HepG2 (cell line): ENCODE measurements around the gene RTN1. TPM values are rescaled to one million over a fixed set of nuclear protein-coding genes. Genes with fewer than 3 reads are reported as not detected.

Experiments used
- ATAC-seq: fragments of 200-7000 bp; cut with Tn5 transposase; 3 replicates; pipeline ENCODE4 v1.9.1; 2020; ENCODE audit warnings: mild to moderate bottlenecking, moderate library complexity
- BruUV-seq: library from RNA; stranded (reverse); fragments of 400-500 nt; replicated peaks from 2 replicates; lab custom pipeline; 2021; lab: Mats Ljungman, UMichigan
- CTCF ChIA-PET: fragments of 300-600 bp; formaldehyde crosslinking; extraction: SDS; loops from one replicate; lab custom pipeline; 2021; ENCODE audit warnings: low total read pairs, inconsistent platforms, low intra/inter-chr PET ratio; lab: Yijun Ruan, JAX
- POLR2A ChIA-PET: fragments of 350-600 bp; sonication (Branson Sonifier 250); formaldehyde crosslinking; loops from one replicate; lab custom pipeline; 2020; ENCODE audit warnings: antibody characterized with exemption, inconsistent platforms; lab: Yijun Ruan, JAX
- DNase-seq: peaks from one replicate; pipeline ENCODE4 v3.0.0-alpha.2; 2015; ENCODE audit warnings: low spot score
- FAIRE-seq: peaks from 3 replicates; lab custom pipeline; 2011; peaks lifted over from hg19 to GRCh38; lab: Jason Lieb, UNC
- H2AFZ ChIP-seq: one replicate; pipeline ENCODE4 v1.6.1; 2011; ENCODE audit warnings: low read length, inconsistent platforms
- H3K27ac ChIP-seq: fragments of 300-600 bp; 3 replicates; pipeline ENCODE4 v1.8.0; 2011; ENCODE audit warnings: mixed run types, mild to moderate bottlenecking, mixed read lengths, low read length, inconsistent platforms; ENCODE audit not compliant: insufficient read depth; ENCODE audit errors: extremely low read length
- H3K27me3 ChIP-seq, 2 experiments: fragments of 200-600 bp in 1 of 2; 2 replicates in 1 of 2; 3 replicates in 1 of 2; pipeline versions ENCODE4 v1.6.0 to v1.8.0; 2011; ENCODE audit warnings: low read length in 2 of 2, mild to moderate bottlenecking in 2 of 2, moderate library complexity in 2 of 2, inconsistent platforms in 1 of 2; ENCODE audit not compliant: insufficient read depth in 2 of 2, control insufficient read depth in 1 of 2
- H3K36me3 ChIP-seq, 2 experiments: fragments of 200-600 bp in 1 of 2; replicated peaks in 1 of 2; 2 replicates in 1 of 2; 3 replicates in 1 of 2; pipeline versions ENCODE4 v1.5.1 to v1.8.0; 2011; ENCODE audit warnings: low read length in 2 of 2, inconsistent platforms in 1 of 2; ENCODE audit not compliant: insufficient read depth in 2 of 2, control insufficient read depth in 1 of 2
- H3K4me1 ChIP-seq: 2 replicates; pipeline ENCODE4 v1.5.1; 2012; ENCODE audit warnings: low read length, inconsistent platforms; ENCODE audit not compliant: insufficient read depth
- H3K4me2 ChIP-seq: 2 replicates; pipeline ENCODE4 v1.6.0; 2011; ENCODE audit warnings: low read depth, low read length, inconsistent platforms
- H3K4me3 ChIP-seq, 3 experiments: fragments of 200-600 bp in 1 of 3; sonication (generic), shearing (Covaris generic) in 1 of 3; replicated peaks in 1 of 3; 2 replicates each; pipeline ENCODE4 v1.5.1; 2011 to 2016; ENCODE audit warnings: low read length in 3 of 3, inconsistent platforms in 2 of 3, low read depth in 2 of 3, mild to moderate bottlenecking in 2 of 3, control low read depth in 1 of 3, mixed read lengths in 1 of 3; ENCODE audit not compliant: insufficient read depth in 1 of 3
- H3K79me2 ChIP-seq: one replicate; pipeline ENCODE4 v1.6.1; 2011; ENCODE audit warnings: low read length, inconsistent platforms; ENCODE audit not compliant: insufficient read depth
- H3K9ac ChIP-seq: 2 replicates; pipeline ENCODE4 v1.6.0; 2011; ENCODE audit warnings: mild to moderate bottlenecking, low read depth, low read length, inconsistent platforms; ENCODE audit not compliant: insufficient read depth
- H3K9me3 ChIP-seq: 2 replicates; pipeline ENCODE4 v1.5.1; 2012; ENCODE audit warnings: mild to moderate bottlenecking, low read length
- H4K20me1 ChIP-seq: 2 replicates; pipeline ENCODE4 v1.6.0; 2011; ENCODE audit warnings: inconsistent platforms, mild to moderate bottlenecking, low read length, moderate library complexity; ENCODE audit not compliant: insufficient read depth
- CC2D1A ChIP-seq: sonication (generic); formaldehyde crosslinking; IDR thresholded peaks from 2 replicates; pipeline ENCODE4 v1.8.1; 2023; ENCODE audit warnings: mild to moderate bottlenecking, missing genetic modification reagents
- CENPT ChIP-seq: sonication (generic); formaldehyde crosslinking; IDR thresholded peaks from 2 replicates; pipeline ENCODE4 v1.8.0; 2022; ENCODE audit warnings: low read depth, mild to moderate bottlenecking, moderate library complexity, missing genetic modification reagents
- KIAA2018 ChIP-seq: sonication (generic); formaldehyde crosslinking; IDR thresholded peaks from 2 replicates; pipeline ENCODE4 v1.5.0; 2020; ENCODE audit warnings: mild to moderate bottlenecking, missing genetic modification reagents, borderline replicate concordance
- LCORL ChIP-seq, 2 experiments: fragments of 450-650 bp in 1 of 2; sonication (generic) in 1 of 2; formaldehyde crosslinking in 1 of 2; IDR thresholded peaks; 2 replicates each; pipeline versions ENCODE4 v1.5.0 to v1.6.1; 2017 to 2020; ENCODE audit warnings: antibody characterized with exemption in 1 of 2, missing genetic modification reagents in 1 of 2
- MZF1 ChIP-seq: sonication (generic); formaldehyde crosslinking; IDR thresholded peaks from 2 replicates; pipeline ENCODE4 v1.8.1; 2023; ENCODE audit warnings: mild to moderate bottlenecking, missing genetic modification reagents, borderline replicate concordance
- PAWR ChIP-seq: sonication (generic); formaldehyde crosslinking; IDR thresholded peaks from 2 replicates; pipeline ENCODE4 v1.4.0; 2020; ENCODE audit warnings: missing genetic modification reagents, mild to moderate bottlenecking, borderline replicate concordance
- SIX1 ChIP-seq: sonication (generic); formaldehyde crosslinking; IDR thresholded peaks from 2 replicates; pipeline ENCODE4 v1.4.0; 2020; ENCODE audit warnings: missing genetic modification reagents, borderline replicate concordance
- ZNF350 ChIP-seq: sonication (generic); formaldehyde crosslinking; IDR thresholded peaks from 2 replicates; pipeline ENCODE4 v1.4.0; 2020; ENCODE audit warnings: mild to moderate bottlenecking, low read depth, missing genetic modification reagents, borderline replicate concordance
- ZNF589 ChIP-seq: sonication (generic); formaldehyde crosslinking; conservative IDR thresholded peaks from 2 replicates; pipeline ENCODE4 v1.8.0; 2022; ENCODE audit warnings: mild to moderate bottlenecking, moderate library complexity, missing genetic modification reagents
- ZNF784 ChIP-seq: sonication (generic); formaldehyde crosslinking; IDR thresholded peaks from 2 replicates; pipeline ENCODE4 v1.5.1; 2020; ENCODE audit warnings: missing genetic modification reagents, mild to moderate bottlenecking, borderline replicate concordance
- WGBS: methylation state at CpG from one replicate; pipeline ENCODE4 v1.1.6; 2017; ENCODE audit warnings: low lambda C conversion rate; 5-methylcytosine and 5-hydroxymethylcytosine counted together
- in situ Hi-C: cut with HindIII; loops from 2 replicates; pipeline ENCODE4 v1.10.0; 2017; ENCODE audit warnings: low pct_unique_long_range_greater_than_20kb; ENCODE audit not compliant: extremely low pct_ligation_motif_present
- intact Hi-C: fragments of 100-400 bp; cut with micrococcal nuclease; formaldehyde crosslinking; loops from one replicate; pipeline ENCODE4 v1.10.0; 2022; ENCODE audit not compliant: unreplicated experiment
- polyA plus RNA-seq, 8 experiments: library from polyadenylated mRNA; depleted of rRNA in 3 of 8; stranded (reverse) in 7 of 8; unstranded in 1 of 8; fragments of >200 nt; fragmentation: Illumina TruSeq in 4 of 8; extraction: Trizol in 4 of 8; gene quantifications; 2 replicates each; pipeline versions ENCODE4 v1.2.1 to v1.2.3, GENCODE V29; 2011 to 2016; ENCODE audit warnings: low read depth in 4 of 8, missing spikeins in 1 of 8, mixed read lengths in 1 of 8; ENCODE audit not compliant: insufficient read depth in 1 of 8
- total RNA-seq, 5 experiments: library from RNA; depleted of rRNA; stranded (reverse); fragments of >200 nt; fragmentation: Illumina TruSeq; extraction: Trizol; gene quantifications; 2 replicates each; pipeline ENCODE4 v1.2.3, GENCODE V29; 2016; ENCODE audit warnings: low read depth in 1 of 5
- TF ChIP-seq, protein P1 (sequence below): sonication (generic); formaldehyde crosslinking; IDR thresholded peaks from 2 replicates; pipeline ENCODE4 v1.8.0; 2022; ENCODE audit warnings: missing genetic modification reagents, mild to moderate bottlenecking, borderline replicate concordance

RTN1 gene
- total and polyA plus RNA-seq, 2 of the 13 experiments (the other 11 are each of a cell fraction or from before 2014, with no cell fraction given) = 0.04 to 0.18 TPM

DNA sequence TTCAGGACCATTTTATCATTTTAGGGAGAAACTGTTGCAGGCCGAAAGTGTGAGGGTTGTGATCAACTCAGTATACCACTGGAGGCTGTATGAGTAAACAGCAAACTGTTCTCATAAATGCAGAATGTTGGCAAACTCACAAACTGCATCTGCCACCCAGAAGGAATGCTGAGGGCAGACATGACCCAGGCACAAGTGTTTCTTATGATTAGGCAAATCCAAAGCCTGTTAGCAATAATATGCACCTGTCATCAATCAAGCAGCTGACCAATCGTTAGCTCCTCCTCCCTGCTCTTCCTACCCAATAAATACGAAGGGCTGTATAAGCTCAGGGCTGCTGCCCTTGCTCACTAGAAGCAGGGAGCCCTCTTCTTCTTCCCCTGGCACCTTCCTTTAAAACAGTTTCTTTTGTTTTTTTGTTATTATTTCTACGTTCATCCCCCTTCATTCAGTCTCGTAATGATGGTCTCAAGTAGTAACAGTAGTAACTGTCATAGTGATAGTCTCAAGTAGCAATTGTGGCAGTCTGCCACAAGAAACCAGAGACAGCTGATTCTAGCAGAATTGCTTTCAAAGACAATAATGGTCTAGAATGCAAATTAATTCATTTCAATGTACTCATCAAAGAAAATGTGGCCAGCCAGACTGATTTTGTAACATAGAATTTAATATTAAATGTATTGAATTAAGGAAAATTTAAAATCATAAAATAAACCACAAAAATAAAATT, 278.8 kb downstream of the RTN1 start (continued):
- TF ChIP-seq SIX1 (CRISPR knock-in tag) (no peak), CENPT (no peak), ZNF784 (CRISPR knock-in tag) (no peak), ZNF350 (no peak), PAWR (no peak), ZNF589 (CRISPR knock-in tag) (no peak), LCORL (IDR thresholded peaks at IDR 0.05) (no peak), LCORL (CRISPR knock-in tag; IDR thresholded peaks at IDR 0.05) (no peak)
- TF ChIP-seq, protein P1, sequence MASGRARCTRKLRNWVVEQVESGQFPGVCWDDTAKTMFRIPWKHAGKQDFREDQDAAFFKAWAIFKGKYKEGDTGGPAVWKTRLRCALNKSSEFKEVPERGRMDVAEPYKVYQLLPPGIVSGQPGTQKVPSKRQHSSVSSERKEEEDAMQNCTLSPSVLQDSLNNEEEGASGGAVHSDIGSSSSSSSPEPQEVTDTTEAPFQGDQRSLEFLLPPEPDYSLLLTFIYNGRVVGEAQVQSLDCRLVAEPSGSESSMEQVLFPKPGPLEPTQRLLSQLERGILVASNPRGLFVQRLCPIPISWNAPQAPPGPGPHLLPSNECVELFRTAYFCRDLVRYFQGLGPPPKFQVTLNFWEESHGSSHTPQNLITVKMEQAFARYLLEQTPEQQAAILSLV (CRISPR knock-in tag) = no peak

- no peak overlapping the region for H3K9ac ChIP-seq
- no TSS peak for BruUV-seq
- intact Hi-C loops = no loop called here
- FAIRE-seq (no peak), ATAC-seq (no peak), DNase-seq (no peak)
- ChIA-PET POLR2A (no interaction called here), CTCF (no interaction called here)
- TF ChIP-seq CC2D1A (CRISPR knock-in tag) = no peak
- TF ChIP-seq MZF1 (CRISPR knock-in tag) = no peak
- no peak for TF ChIP-seq KIAA2018 (CRISPR knock-in tag)
- H4K20me1 ChIP-seq = no peaks in the 10 kb centered on the region
- H3K4me3 ChIP-seq = no peak overlapping the region
- no peak overlapping the region for H3K4me2 ChIP-seq
- H2AFZ ChIP-seq = no peak overlapping the region
- no peaks in the 10 kb centered on the region for H3K9me3 ChIP-seq
- H3K27ac ChIP-seq = no peak overlapping the region
- H3K36me3 ChIP-seq = no peaks in the 10 kb centered on the region
- H3K79me2 ChIP-seq = no peaks in the 10 kb centered on the region
- H3K4me1 ChIP-seq = no peaks in the 10 kb centered on the region
- 0 out of 5 replicates have a peak, but pooled peaks cover 0 to 2% of the 10 kb centered on the region in 2 experiments for H3K27me3 ChIP-seq
- in situ Hi-C loops = loop anchor here (10.0 kb wide), 1 partner anchor 83 kb away; no protein-coding TSS in a partner anchor
- WGBS = 6% methylated on average over 2 of the region's 3 CpGs
Observed at GRCh38 chr14:59588101-59588500, 282.5 kb downstream of the RTN1 start.
